ENCODE measurements around the gene PRDM8. TPM values are rescaled to one million over a fixed set of nuclear protein-coding genes. Genes with fewer than 3 reads are reported as not detected.

The PRDM8 gene
- total RNA-seq, 1 experiment from 2014 or later, result 0.09 TPM

DNA sequence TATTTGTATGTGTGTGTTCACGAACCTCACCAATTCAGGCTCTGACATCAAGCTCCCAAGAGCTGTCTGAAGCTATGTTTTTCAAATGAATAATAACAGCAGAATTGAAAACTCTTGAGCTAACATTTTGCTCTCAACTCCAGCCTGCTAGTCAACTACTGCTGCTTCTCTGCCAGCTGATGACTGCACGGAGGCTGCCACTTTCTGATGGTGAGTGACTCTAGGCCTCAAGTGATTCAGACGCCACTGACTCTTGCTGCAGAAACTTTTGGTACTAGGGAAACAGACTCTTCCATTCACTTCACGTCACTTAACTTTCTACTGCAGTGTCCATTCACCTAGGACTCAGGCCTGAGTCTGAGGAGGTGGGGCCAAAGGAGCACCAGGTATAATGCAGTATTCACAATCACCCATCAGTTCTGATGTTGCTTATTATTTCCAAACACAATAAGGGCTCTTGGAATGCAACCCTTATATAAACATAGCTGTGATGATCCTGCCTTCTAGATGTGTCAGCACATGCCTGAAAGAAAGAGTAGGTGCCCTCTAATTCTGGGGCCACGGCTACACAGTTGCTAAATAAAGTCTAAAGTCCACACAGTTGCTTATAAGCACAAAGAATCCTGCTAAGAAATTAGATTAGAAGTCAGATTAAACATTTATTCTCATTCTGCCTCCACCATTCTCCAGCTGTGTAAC, 16.0 kb downstream of the PRDM8 start:
- no peaks in the 10 kb centered on the region for H3K4me1 ChIP-seq (ENCODE audit: insufficient read depth, low read length, poor library complexity, severe bottlenecking)
- no peaks in the 10 kb centered on the region for H3K9me3 ChIP-seq (ENCODE audit: low read depth, low read length, poor library complexity, severe bottlenecking)
- POLR2A ChIA-PET (ENCODE audit: low non-redundant PET), result no interaction called here
- no peak for TF ChIP-seq EZH2 (IDR thresholded peaks at IDR 0.05; ENCODE audit: borderline replicate concordance, low read depth, low read length, poor library complexity, severe bottlenecking)
- TF ChIP-seq, protein P1, sequence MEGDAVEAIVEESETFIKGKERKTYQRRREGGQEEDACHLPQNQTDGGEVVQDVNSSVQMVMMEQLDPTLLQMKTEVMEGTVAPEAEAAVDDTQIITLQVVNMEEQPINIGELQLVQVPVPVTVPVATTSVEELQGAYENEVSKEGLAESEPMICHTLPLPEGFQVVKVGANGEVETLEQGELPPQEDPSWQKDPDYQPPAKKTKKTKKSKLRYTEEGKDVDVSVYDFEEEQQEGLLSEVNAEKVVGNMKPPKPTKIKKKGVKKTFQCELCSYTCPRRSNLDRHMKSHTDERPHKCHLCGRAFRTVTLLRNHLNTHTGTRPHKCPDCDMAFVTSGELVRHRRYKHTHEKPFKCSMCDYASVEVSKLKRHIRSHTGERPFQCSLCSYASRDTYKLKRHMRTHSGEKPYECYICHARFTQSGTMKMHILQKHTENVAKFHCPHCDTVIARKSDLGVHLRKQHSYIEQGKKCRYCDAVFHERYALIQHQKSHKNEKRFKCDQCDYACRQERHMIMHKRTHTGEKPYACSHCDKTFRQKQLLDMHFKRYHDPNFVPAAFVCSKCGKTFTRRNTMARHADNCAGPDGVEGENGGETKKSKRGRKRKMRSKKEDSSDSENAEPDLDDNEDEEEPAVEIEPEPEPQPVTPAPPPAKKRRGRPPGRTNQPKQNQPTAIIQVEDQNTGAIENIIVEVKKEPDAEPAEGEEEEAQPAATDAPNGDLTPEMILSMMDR (conservative IDR thresholded peaks at IDR 0.05; ENCODE audit: low read depth, low read length), result no peak
- CTCF ChIA-PET, result interaction anchor here (0.6 kb wide), 1 partner anchor 11 kb away, joined by 3 read pairs; no protein-coding TSS in a partner anchor
- DNase-seq (ENCODE audit: low spot score), result no peak
- H3K4me3 ChIP-seq (ENCODE audit: low read depth, low read length, poor library complexity, severe bottlenecking), result no peak overlapping the region
- H3K27ac ChIP-seq (ENCODE audit: low read depth, low read length, poor library complexity, severe bottlenecking), result no peak overlapping the region
- intact Hi-C loops (cut with micrococcal nuclease; ENCODE audit: unreplicated experiment), result no loop called here
- H3K27me3 ChIP-seq (replicated peaks; ENCODE audit: insufficient read depth, low read depth, low read length, poor library complexity), result no peaks in the 10 kb centered on the region
- no TSS peak for BruUV-seq (replicated peaks)
- no peaks in the 10 kb centered on the region for H3K36me3 ChIP-seq (ENCODE audit: insufficient read depth, low read length, poor library complexity, severe bottlenecking)

GRCh38 chr4:80215449-80216052, 18.2 kb downstream of the PRDM8 start:
- no peaks in the 10 kb centered on the region for H3K9me3 ChIP-seq (ENCODE audit: low read depth, low read length, poor library complexity, severe bottlenecking)
- POLR2A ChIA-PET (ENCODE audit: low non-redundant PET), result no interaction called here
- H3K27me3 ChIP-seq (replicated peaks; ENCODE audit: insufficient read depth, low read depth, low read length, poor library complexity), result peaks cover 20% of the 10 kb centered on the region
- no peak for TF ChIP-seq EZH2 (IDR thresholded peaks at IDR 0.05; ENCODE audit: borderline replicate concordance, low read depth, low read length, poor library complexity, severe bottlenecking)
- TF ChIP-seq, protein P1 (conservative IDR thresholded peaks at IDR 0.05; ENCODE audit: low read depth, low read length), result peak; percentile 53
- peak; percentile 23 for DNase-seq (ENCODE audit: low spot score)
- H3K36me3 ChIP-seq (ENCODE audit: insufficient read depth, low read length, poor library complexity, severe bottlenecking), result no peaks in the 10 kb centered on the region
- intact Hi-C loops (cut with micrococcal nuclease; ENCODE audit: unreplicated experiment), result loop anchor here (5.0 kb wide), 2 partner anchors 1173 to 1263 kb away; no protein-coding TSS in a partner anchor
- H3K4me1 ChIP-seq (ENCODE audit: insufficient read depth, low read length, poor library complexity, severe bottlenecking), result no peaks in the 10 kb centered on the region
- BruUV-seq (replicated peaks), result no TSS peak
- H3K27ac ChIP-seq (ENCODE audit: low read depth, low read length, poor library complexity, severe bottlenecking), result no peak overlapping the region
- CTCF ChIA-PET, result no interaction called here
- no peak overlapping the region for H3K4me3 ChIP-seq (ENCODE audit: low read depth, low read length, poor library complexity, severe bottlenecking)

DNA sequence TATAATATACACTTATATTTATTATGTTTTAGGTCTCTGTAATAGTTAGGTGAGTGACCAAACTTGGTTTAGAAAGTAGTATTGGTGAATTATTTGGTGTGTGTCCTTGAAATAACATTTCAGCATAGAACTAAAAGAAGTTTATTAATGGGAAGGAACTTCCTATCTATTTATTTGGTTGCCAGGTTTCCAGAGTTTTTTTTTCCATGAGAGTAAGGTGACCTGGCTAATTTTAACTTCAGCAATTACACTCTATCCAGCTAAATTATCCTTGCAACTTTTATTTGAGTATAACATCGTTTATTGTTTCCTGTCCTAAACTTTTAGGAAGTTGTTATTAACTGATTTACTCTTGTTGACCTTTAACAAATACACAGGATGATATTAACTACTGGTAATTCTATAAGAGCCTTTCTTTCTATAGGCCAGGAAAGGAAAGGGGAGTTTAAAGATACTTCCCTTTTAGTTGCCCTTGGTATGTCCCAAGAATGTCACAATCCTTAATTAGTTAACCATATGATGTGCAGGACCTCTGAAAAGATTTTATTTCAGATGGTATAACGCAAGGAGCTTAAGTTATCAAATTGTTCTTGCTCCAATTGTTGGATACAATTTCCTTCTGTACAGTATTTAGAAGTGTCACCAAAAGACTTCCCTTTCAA, 18.9 kb downstream of the PRDM8 start:
- CTCF ChIA-PET, result no interaction called here
- H3K27me3 ChIP-seq (replicated peaks; ENCODE audit: insufficient read depth, low read depth, low read length, poor library complexity), result peaks cover 22% of the 10 kb centered on the region
- no peak for DNase-seq (ENCODE audit: low spot score)
- no peaks in the 10 kb centered on the region for H3K4me1 ChIP-seq (ENCODE audit: insufficient read depth, low read length, poor library complexity, severe bottlenecking)
- no peak overlapping the region for H3K27ac ChIP-seq (ENCODE audit: low read depth, low read length, poor library complexity, severe bottlenecking)
- intact Hi-C loops (cut with micrococcal nuclease; ENCODE audit: unreplicated experiment), result loop anchor here (5.0 kb wide), 2 partner anchors 1174 to 1264 kb away; no protein-coding TSS in a partner anchor
- no peak overlapping the region for H3K4me3 ChIP-seq (ENCODE audit: low read depth, low read length, poor library complexity, severe bottlenecking)
- TF ChIP-seq, protein P1 (conservative IDR thresholded peaks at IDR 0.05; ENCODE audit: low read depth, low read length), result no peak
- no peak for TF ChIP-seq EZH2 (IDR thresholded peaks at IDR 0.05; ENCODE audit: borderline replicate concordance, low read depth, low read length, poor library complexity, severe bottlenecking)
- H3K9me3 ChIP-seq (ENCODE audit: low read depth, low read length, poor library complexity, severe bottlenecking), result no peaks in the 10 kb centered on the region
- BruUV-seq (replicated peaks), result no TSS peak
- POLR2A ChIA-PET (ENCODE audit: low non-redundant PET), result no interaction called here
- no peaks in the 10 kb centered on the region for H3K36me3 ChIP-seq (ENCODE audit: insufficient read depth, low read length, poor library complexity, severe bottlenecking)

Measured in A673 (cell line).